HG03196 (cell line): ENCODE data around the gene DRD4.

Experiments
- ATAC-seq: cut with Tn5 transposase; IDR thresholded peaks from one replicate; pipeline ENCODE4 v1.9.1; 2021; ENCODE audit not compliant: unreplicated experiment

Gene DRD4

DNA sequence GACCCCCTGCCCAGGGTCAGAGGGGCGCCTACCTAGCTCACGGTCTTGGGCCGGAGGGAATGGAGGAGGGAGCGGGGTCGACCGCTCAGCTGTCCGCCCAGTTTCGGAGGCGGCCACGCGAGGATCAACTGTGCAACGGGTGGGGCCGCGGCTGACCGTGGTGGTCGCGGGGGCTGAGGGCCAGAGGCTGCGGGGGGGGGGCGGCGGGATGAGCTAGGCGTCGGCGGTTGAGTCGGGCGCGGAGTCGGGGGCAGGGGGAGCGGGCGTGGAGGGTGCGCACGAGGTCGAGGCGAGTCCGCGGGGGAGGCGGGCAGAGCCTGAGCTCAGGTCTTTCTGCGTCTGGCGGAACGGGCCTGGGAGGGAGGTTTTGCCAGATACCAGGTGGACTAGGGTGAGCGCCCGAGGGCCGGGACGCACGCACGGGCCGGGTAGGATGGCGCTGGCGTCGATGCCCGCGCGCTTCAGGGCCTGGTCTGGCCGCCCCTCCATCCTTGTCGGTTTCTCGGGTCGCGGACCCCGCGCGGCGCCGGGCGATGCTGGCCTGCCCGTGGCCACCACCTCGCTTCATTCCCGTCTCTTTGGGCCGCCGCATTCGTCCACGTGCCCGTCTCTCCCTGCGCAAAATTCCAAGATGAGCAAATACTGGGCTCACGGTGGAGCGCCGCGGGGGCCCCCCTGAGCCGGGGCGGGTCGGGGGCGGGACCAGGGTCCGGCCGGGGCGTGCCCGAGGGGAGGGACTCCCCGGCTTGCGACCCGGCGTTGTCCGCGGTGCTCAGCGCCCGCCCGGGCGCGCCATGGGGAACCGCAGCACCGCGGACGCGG, at the start of gene DRD4:
DRD4 (plus strand) TSS at position 759 of the 822 bp plus-strand sequence; CDS start at position 795, 36 bp downstream.
- no peak for ATAC-seq

DNA sequence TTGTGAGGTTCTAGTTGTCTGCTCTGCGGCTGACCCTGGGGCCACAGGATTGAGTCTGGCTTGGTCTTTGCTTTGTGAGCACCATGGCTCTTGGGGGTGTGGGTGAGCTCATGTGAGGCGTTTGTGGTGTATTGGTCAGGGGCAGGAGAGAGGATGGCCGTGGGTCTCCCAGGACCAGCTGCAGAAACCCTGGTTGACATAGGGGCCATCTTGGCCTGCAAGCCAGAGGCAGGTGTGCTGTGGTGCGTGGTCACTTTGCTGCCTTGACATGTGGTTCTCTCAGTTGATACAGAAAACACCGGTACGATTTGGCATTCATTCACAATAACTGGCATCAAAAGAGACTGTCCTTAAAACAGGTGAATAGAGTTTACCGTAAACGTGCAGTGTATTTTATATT, 49.5 kb upstream of the DRD4 start:
- no peak for ATAC-seq

DNA sequence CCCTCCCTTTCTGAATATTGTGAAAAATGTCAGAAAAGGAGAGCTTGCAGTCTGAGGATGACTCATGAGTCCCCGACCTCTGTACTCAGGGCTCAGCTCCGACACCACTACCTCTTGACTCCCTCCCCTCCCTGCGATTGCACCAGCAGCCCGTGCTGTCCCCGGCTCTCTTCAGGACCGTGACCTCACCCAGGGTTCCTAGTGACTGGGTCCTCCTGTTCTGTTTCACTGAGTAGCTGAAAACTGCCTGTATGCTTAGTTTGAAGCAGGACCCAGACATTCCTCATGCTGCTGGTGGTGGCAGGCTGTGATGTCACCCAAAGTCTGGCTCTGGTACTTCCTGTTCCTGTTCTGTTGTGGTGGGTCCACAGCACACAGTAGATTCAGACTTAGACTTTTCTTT, 49.1 kb upstream of the DRD4 start:
- no peak for ATAC-seq

DNA sequence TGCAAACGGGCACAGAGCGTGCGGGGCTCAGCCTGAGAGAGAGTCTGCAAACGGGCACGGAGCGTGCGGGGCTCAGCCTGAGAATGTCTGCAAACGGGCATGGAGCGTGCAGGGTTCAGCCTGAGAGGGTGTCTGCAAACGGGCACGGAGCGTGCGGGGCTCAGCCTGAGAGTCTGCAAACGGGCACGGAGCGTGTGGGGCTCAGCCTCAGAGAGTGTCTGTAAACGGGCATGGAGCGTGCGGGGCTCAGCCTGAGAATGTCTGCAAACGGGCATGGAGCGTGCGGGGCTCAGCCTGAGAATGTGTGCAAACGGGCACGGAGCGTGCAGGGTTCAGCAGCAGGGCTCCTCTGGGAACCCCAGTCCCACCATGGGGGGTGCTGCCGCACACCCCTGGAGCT, 47.3 kb upstream of the DRD4 start:
- ATAC-seq = no peak

DNA sequence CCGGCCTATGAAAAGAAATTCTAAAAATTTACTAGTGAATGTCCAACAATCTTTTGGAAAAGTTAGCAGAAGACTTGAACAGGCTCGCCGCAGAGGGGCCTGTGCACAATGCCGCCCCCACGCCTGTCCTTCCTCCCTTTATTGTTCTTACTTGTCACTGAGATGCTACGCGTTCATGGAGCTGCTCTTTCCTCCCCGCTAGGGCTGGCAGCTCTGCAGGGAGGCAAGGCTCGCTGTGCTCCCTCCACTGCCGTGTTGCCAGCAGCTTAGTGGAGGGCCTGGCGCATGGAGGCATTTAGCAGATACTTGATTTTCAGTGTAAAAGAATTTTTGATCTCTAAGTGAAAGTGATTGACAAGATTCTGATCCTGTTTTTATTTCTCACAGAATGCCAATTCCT, 46.1 kb upstream of the DRD4 start:
- ATAC-seq = no peak

DNA sequence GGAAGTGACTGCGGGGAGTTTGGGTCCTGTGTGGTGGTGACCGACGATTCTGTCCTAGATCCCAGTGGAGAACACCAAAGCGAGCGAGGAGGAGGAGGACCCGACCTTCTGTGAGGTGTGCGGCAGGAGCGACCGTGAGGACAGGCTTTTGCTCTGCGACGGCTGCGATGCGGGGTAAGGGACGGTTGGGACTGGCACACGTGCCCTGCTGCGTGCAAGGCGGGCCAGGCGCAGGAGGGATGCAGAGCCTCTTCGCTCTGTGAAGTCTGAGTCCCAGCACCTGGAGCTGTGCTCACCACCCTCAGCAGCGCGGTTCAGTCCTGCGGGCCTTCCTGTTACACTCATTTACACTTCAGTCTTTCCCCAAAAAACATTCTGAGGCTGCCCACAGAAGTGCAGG, 44.6 kb upstream of the DRD4 start:
- no peak for ATAC-seq

DNA sequence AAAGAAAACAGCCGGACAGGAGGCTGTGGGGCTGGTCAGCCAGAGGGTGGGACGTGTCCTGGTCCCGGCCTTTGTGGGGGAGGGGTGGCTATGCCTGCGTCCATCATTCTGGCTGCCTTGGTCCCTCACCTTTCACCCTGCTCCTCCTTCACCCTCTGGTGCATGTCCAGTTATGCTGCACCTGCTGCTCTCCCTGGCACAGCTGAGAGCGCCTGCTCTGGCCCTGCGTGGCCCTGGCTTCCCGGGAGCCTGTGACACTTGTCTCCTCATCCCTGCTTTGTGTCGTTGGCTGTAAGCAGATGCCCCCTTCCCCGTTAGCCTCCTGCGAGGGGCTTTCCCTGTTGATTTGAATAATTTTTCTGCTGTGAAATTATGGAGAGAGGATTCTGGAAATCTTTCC, 44.2 kb upstream of the DRD4 start:
- ATAC-seq = no peak

DNA sequence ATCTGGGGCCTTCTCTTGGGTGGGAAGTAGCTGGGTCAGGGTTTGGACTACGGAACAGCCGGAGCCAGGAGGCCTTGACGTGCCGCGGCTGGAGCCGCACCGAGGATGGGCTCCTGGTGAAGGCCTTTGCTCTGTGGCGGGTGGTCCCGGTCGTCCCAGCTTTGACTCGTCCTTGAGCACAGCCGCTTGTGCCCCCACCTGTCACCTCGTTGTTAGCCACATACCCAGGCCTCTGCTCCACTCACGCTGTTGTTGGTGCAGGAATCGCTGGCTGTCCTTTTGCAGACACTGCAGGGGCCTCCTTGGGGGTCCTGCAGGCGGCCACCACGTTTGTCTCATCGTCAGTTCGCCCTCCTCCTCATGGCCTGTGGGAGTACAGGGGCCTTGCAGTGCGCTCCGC, 43.7 kb upstream of the DRD4 start:
- ATAC-seq = no peak

DNA sequence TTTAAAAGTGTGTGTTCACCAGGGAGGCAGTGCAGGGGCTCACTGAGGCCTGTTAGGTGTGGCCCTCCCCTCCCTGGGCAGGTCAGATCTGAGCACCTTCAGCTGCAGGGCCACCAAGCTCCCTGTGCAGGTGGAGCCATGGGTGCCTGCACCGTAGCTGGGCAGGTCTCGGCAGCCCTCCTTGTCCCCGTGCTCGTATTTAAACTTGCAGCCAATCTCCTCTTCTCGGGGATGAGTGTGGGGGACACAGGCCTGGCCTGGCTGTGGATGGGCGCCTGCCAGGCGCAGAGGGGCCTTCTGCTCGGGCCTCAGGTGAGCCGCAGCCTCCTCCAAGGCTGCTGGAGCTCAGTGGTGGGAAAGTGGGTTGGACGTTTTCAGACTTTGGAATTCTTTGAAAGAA, 41.7 kb upstream of the DRD4 start:
- no peak for ATAC-seq

DNA sequence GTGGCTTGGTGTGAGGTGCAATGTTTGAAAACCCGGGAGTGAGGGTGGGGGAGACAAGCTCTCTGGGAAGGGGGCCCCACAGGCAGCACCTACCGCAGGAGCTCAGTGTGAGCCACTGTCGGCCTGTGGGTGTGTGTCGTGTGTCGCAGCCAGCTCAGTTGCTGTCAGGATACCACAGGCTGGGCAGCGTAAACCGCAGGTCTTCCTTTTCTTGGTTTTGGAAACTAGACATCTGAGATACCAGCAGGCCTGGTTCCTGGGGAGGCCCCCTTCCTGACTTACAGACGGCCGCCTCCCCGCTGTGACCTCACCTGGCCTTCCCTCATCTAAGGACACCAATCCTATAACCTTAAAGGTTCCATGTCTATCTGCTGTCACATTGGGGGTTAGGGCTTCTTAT, 40.7 kb upstream of the DRD4 start:
- no peak for ATAC-seq

DNA sequence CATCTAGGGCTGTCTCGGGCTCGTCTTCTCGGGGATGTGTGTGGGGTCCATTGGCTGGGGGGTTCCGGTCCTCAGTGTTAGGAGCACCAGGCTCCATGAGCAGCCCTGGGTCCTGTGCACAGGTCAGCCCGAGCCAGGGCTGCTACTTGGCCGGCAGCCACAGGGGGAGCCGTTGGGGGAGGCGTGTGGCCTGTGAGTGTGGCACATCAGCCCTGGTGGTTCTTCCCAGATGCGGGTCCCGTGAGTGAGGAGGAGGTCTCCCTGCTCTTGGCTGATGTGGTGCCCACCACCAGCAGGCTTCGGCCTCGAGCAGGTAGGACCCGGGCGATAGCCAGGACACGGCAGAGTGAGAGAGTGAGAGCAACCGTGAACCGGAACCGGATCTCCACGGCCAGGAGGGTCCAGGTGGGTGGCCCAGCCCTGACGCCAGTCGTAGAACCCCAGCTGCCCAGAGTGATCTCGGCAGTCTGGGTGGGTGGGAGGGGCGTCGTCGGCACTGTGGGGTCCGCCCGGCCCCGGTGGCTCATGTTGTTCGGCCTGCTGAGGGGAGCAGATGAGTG, 39.8 kb upstream of the DRD4 start:
- ATAC-seq = no peak

DNA sequence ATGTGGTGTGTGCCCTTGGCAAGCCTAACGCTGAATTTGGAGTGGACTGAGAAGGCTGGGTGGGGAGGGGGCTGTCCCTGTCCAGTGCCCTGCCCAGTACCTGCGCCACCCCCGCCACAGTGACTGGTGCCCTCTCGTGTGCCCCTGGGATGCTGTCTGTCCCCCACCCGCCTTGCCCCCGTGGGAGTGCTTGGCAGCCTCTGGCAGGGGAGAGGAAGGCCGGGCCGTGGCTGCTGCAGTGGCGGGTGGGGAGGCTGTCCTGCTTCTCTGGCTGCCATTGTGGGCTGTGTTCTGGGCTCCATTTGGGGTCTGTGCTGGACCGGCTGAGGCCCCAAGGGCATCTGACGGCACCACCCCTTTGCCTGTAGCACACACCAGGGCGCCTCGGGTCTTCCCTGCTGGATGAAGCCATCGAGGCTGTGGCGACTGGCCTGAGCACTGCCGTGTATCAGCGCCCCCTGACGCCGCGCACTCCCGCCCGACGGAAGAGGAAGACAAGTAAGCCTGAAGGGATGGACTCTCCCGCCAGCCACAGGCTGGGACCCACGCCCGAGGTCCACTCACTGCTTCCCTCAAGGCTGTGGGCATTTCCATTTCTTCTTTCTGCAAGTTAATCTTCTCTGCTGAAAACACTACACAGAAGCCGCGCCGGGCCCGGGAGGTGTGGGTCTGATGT, 38.9 kb upstream of the DRD4 start:
- no peak for ATAC-seq

DNA sequence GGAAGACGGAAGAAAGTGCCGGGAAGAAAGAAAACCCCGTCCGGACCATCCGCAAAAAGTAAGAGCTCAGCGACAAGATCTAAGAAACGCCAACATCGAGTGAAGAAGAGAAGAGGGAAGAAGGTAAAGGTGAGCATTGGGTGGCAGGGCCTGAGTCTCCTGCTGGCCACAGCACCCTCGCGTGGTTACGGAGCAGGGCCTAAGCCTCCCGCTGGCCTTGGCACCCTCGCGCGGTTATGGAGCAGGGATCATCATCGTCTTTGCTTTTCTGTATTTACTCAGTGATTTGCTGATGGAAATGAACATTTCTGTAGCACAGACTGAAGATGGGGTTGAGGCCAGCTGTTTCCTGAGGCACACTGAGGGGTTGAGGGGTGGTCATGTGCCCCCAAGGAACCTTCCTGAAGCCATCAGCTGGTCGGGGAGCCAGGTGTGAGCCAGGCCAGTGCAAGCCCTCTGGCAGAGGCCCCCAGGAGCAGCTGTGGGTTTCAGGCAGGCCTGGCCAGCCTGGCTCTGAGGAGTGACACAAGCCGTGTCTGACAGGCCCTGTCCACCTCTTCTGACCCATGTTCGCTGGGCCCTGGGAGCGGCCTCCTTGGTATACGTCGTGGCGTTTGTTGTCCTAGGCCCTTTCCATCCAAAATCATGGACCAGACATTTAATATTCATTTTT, 35.4 kb upstream of the DRD4 start:
- no peak for ATAC-seq

DNA sequence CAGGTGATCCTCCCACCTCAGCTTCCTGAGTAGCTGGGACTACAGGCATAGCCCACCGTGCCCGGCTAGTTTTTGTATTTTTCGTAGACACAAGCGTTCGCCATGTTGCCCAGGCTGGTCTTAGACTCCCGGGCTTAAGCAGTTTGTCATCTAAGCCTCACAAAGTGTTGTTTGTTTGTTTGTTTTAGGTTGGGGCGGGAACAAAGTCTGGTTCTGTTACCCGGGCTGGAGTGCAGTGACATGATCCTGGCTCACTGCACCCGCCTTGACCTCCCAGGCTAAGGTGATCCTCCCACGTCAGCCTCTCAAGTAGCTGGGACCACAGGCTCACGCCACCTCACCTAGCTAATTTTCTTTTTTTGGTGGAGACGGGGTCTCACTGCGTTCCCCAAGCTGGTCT, 33.9 kb upstream of the DRD4 start:
- ATAC-seq = no peak

DNA sequence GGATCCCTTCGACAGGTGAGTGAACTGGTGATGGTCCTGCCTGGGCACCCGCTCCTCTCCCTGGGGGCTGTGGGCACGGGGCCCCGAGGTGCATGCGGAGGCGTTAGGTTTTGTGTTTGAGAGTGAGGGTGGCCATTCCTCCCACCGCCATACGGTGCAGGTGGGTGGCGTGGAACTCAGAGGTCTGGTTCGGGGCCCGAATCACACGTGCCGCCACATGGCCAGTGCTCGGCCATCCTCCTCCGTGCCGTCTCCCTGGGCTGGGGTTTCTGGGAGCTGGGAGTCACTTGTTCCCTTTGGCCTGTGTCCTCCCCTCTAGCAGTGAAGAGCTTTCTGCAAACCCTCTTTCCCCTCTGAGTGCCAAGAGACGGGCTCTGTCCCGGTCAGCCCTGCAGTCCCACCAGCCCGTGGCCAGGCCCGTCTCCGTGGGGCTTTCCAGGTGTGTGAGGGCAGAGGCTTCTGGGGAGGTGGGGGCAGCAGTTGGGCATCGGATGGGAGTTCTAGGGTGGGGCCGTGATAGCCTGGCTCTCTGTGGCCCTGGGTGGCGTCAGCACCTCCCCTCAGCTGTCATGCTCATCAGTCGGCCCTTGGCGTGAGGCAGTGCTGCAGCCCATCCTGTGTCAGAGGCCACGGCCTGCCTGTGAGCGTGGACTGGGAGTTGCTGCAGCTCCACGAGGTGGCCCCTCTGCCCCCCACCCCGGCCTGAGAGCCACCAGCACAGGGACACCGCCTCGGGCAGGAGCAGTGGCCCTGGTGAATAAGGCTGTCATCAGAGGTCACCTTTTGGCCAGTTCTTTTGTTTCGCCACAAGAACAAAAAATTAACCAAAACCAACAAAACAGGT, 31.6 kb upstream of the DRD4 start:
- ATAC-seq = no peak

DNA sequence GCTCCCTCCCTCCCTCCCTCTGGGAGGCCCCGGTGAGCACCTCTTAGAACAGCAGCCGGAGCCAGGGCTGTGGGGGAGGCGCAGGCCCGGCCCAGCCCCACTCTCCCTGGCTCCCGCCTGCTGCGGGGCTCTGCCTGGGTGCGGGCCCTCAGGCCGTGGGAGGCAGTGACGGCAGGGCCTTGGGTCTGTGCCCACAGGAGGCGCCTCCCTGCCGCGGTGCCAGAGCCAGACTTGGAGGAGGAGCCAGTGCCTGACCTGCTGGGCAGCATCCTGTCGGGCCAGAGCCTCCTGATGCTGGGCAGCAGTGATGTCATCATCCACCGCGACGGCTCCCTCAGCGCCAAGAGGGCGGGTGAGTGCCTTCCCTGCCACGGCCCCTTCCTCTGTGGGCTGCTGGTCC, 30.8 kb upstream of the DRD4 start:
- ATAC-seq = no peak

DNA sequence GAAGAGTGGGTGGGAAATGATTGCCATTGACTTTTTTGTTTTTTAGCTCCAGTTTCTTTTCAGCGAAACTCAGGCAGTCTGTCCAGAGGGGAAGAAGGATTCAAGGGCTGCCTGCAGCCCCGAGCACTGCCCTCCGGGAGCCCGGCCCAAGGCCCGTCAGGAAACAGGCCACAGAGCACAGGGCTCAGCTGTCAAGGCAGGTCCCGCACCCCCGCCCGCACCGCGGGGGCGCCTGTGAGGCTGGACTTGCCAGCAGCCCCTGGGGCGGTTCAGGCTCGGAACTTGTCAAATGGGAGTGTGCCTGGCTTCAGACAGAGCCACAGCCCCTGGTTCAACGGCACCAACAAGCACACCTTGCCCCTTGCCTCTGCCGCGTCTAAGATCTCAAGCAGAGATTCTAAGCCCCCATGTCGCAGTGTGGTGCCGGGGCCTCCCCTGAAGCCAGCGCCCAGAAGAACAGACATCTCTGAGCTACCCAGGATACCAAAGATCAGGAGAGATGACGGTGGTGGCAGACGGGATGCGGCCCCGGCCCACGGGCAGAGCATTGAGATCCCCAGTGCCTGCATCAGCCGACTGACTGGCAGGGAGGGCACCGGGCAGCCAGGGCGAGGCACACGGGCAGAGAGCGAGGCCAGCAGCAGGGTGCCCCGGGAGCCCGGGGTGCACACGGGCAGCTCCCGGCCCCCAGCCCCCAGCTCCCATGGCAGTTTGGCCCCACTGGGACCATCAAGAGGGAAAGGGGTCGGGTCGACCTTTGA, 29.9 kb upstream of the DRD4 start:
- ATAC-seq = no peak

DNA sequence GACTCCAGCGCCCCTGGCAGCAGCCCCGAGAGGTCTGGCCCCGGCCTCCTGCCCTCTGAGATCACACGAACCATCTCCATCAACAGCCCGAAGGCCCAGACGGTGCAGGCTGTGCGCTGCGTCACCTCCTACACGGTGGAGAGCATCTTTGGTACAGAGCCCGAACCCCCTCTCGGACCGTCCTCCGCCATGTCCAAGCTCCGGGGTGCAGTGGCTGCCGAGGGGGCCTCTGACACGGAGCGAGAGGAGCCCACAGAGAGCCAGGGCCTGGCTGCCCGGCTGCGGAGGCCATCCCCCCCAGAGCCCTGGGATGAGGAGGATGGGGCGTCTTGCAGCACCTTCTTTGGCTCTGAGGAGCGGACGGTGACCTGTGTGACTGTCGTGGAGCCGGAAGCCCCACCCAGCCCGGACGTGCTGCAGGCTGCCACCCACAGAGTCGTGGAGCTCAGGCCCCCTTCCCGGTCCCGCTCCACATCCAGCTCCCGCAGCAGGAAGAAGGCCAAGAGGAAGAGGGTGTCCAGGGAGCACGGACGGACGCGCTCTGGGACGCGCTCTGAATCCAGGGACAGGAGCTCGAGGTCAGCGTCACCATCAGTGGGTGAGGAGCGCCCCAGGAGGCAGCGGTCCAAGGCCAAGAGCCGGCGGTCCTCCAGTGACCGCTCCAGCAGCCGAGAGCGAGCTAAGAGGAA, 29.0 kb upstream of the DRD4 start:
- ATAC-seq = no peak

DNA sequence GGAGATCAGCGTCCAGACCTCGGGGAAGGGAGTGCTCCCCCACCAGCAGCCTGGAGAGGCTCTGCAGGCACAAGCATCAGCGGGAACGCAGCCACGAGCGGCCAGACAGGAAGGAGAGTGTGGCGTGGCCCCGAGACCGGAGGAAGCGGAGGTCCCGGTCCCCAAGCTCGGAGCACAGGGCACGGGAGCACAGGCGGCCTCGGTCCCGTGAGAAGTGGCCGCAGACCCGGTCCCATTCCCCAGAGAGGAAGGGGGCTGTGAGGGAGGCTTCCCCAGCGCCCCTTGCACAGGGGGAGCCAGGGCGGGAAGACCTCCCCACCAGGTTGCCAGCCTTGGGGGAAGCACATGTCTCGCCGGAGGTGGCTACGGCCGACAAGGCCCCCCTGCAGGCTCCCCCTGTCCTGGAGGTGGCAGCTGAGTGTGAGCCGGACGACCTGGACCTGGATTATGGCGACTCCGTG, 28.2 kb upstream of the DRD4 start:
- no peak for ATAC-seq
